OCI-LY7 (cell line): ENCODE results near the gene GPRIN3.

Experiments used
- EZH2phosphoT487 ChIP-seq: fragments of 200-600 bp; sonication (generic); IDR thresholded peaks from 2 replicates; pipeline ENCODE4 v1.6.1; 2018; ENCODE audit warnings: low read depth, borderline replicate concordance, mild to moderate bottlenecking, mixed run types, antibody characterized with exemption, low read length, moderate library complexity, mixed read lengths
- TF ChIP-seq, protein P1 (sequence below): fragments of 200-600 bp; sonication (generic); conservative IDR thresholded peaks from 2 replicates; pipeline ENCODE4 v1.5.1; 2014; ENCODE audit warnings: mild to moderate bottlenecking, antibody characterized with exemption, low read length, moderate library complexity, mixed read lengths

- TF ChIP-seq, protein P1, sequence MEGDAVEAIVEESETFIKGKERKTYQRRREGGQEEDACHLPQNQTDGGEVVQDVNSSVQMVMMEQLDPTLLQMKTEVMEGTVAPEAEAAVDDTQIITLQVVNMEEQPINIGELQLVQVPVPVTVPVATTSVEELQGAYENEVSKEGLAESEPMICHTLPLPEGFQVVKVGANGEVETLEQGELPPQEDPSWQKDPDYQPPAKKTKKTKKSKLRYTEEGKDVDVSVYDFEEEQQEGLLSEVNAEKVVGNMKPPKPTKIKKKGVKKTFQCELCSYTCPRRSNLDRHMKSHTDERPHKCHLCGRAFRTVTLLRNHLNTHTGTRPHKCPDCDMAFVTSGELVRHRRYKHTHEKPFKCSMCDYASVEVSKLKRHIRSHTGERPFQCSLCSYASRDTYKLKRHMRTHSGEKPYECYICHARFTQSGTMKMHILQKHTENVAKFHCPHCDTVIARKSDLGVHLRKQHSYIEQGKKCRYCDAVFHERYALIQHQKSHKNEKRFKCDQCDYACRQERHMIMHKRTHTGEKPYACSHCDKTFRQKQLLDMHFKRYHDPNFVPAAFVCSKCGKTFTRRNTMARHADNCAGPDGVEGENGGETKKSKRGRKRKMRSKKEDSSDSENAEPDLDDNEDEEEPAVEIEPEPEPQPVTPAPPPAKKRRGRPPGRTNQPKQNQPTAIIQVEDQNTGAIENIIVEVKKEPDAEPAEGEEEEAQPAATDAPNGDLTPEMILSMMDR, result no peak
- no peak for TF ChIP-seq EZH2phosphoT487
Measured at GRCh38 chr4:89314291-89314690, 6.7 kb upstream of the GPRIN3 start.
